Bone marrow (tissue), 2 donors: ENCODE measurements around the gene ISG20.

Experiments used
- DNase-seq, 2 donors: peaks; one replicate each; lab custom pipeline; 2025; lab: John Stamatoyannopoulos, UW

Gene ISG20

GRCh38 chr15:88654430-88655102 lies 15.8 kb downstream of the ISG20 start:
- no peak for DNase-seq

- no peak for DNase-seq
Measured at GRCh38 chr15:88655103-88655553, 16.3 kb downstream of the ISG20 start.

- DNase-seq: no peak
Measured at GRCh38 chr15:88655800-88656488, 17.1 kb downstream of the ISG20 start.

DNA sequence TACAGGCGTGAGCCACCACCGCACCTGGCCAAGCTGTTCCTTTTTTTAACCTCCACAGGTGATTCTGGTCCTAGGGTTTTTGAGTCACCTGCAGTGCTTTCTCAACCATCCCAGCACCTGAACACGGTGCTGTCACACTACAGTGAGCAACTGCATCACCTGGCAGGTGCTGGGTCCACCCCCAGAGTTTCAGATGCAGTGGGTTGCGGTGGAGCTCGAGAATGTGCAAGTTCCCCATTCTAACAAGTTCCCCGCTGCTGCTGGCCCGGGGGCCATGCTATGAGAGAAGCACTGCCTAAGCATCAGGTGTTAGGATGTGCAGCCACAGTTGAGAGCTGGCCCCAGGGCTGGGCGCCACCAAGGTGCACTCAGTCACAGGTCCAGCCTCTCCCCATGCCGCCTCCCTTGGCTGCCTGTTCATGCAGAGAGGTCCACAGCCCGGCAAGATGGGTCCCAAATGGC lies 18.0 kb downstream of the ISG20 start:
- no peak for DNase-seq

GRCh38 chr15:88657326-88658069 lies 18.7 kb downstream of the ISG20 start:
- DNase-seq: no peak

DNA sequence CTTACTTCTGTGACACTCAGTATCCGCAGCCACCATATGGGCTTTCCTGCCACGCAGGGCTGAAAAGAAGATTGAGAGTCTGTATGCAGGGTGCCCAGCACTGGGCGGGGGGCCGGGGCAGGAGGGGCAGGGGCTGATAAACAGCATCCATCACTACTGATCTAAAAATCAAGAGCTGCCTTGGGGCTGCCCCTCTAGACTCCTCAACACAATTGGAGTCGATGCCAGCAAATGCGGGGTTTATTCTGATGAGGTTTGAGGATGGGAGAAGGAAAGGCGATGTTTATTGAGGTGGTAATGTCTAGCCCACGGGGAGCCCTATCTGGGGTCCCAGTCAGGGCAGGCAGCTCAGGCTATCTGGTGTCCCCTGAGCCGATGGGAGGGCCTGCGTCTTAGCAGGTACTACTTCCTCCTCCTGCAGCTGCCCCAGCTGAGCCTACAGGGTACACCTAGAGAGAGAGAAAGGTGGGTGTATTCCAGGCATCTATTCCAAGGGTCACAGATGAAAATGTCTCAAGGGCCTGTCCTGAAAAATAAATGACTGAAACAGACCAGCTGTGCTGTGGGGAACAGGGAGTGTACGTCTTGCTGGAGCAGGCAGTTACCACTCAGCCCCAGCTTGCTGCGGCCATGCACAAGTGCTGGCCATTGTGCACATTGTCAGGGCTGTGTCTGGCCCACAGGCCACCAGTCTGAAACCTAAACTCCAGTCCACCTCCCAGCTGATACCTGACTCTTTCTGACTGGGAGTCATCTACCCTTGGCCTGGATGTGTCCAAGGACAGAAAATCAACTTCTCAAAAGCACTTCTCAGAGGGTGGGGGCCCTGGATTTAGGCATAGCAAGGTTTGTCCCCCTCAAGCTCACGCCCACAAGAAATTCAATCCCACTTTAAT lies 19.5 kb downstream of the ISG20 start:
- DNase-seq: no peak

GRCh38 chr15:88658972-88659931 lies 20.4 kb downstream of the ISG20 start:
- no peak for DNase-seq

DNA sequence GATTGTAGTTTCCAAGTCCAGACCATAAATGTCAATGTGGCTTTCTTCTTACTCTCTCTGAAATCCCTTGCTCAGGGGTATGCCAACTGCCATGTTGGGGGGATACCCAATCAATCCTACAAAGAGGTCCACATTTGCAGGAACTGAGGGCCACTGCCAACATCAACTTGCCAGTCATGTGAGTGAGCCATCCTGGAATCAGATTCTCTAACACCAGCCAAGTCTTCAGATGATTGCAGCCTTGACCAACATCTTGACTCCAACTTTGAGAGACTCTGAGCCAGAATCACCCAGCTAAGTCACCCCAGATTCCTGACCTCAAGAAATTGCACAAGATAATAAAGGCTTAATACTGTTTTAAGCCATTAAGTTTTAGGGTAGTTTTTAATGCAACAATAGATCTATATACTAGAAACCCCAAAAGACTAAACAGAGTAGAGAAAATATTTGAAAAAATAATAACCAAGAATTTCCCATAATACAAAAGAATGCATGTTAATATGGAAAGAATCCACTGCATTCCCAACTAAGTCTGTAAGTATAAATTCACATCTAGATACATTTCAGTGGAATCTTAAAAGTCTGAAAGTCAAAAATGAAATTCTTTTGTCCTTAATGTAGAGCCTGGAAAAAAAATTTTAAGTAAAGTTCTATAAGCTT lies 22.4 kb downstream of the ISG20 start:
- no peak for DNase-seq

DNA sequence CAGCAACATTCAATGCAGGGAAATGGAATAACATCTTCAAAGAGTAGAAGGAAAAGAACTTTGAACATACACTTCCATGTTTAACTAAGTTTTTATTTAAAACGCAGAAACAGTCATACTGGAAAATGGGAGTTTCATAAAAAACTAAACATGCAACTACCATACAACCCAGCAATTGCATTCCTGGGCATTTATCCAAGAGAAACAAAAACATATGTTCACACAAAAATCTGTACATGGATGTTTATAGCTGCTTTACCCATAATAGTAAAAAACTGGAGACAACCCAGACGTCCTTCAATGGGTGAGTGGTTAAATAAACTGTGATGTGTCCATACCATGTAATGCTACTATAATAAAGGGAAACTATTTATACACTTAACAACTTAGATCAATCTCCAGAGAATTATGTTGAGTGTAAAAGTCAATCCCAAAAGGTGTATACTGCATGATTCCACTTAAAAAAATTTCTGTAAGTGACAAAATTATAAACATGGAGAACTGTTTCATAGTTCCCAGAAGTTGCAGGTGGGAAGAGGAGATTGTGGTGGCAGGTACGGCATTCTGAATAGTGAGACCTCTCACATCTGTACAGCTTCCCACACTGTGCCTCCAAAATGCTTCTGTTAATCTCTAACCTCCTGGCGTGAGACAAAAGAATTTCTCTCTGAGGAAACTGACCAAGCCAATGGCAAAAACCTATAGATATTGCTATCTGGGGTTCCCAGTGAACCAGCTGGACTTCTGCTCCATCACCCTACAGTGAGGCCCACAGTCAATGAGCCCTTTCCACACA lies 23.1 kb downstream of the ISG20 start:
- DNase-seq: no peak

DNA sequence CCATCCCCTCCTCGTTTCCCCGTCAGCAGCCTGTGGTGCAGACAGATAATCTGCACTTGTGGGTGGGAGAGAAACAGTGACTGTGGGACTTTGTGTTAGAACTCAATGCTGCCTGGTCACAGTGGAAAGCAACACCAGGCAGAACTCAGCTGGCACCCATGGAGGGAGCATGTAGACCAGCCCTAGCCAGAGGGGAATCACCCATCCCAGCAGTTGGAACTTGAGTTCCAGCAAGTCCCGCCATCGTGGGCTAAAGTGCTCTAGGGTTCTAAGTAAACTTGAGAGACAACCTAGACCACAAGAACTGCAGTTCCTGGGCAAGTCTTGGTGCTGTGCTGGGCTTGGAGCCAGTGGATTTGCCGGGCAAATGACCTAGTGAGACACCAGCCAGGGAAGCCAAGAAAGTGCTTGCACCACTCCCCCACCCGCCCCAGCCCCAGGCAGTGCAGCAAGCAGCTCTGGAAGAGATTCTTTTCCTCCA lies 24.4 kb downstream of the ISG20 start:
- no peak for DNase-seq

GRCh38 chr15:88664151-88664778 lies 25.4 kb downstream of the ISG20 start:
- peak in 1 of 2 donors; percentile 59 for DNase-seq

- DNase-seq: no peak
Measured at GRCh38 chr15:88674661-88675060, 35.8 kb downstream of the ISG20 start.

DNA sequence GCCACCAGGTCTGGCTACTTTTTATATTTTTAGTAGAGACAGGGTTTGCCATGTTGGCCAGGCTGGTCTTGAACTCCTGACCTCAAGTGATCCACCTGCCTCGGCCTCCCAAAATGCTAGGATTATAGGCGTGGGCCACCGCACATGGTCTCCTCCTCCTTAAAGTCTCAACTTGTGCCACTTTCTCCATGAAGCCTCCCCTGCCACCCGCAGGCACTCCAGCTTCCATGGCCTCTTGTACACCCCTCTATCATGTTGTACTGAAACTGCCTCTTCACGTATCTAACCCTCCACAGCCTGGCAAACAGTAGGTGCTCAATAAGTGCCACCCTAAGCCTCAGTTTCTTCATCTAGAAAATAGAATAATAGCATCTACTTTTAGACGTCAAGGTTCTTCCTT lies 39.9 kb downstream of the ISG20 start:
- DNase-seq: no peak

DNA sequence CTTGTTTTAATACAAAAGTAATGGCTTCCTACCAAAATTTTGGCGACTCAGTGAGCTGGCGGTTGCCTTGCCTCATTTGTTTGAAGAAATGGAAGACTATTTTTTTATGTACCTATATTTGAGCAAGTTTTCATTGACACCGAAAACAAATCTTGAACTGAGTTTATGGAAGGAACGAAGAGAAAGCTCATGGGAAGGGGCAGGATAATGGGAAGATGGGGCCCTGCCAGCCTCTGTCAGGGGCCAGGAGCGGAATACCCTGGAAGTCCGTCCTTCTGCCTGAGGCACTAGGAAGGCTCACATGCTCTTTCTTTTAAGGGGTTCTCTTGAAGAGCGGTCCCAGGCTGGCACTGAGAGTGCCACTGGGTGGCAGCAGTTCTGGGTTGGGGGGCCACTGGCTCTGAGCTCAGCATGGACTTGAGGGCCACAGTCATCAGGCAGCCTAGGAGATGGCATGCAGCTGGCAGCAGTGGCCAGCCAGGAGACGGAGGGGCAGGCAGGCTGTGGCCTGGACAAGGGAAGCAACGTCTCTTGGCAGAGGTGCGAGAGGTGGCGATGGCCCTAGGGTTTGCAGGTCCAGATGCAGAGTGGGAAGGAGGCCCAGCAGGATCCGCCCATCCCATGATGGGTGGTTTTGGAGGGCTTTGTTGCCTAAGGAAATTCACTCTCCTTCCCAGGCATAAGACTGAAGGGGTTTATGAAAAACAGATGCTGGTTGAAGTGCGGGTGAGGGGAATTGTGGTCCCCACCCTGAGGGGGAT lies 41.6 kb downstream of the ISG20 start:
- no peak for DNase-seq

DNA sequence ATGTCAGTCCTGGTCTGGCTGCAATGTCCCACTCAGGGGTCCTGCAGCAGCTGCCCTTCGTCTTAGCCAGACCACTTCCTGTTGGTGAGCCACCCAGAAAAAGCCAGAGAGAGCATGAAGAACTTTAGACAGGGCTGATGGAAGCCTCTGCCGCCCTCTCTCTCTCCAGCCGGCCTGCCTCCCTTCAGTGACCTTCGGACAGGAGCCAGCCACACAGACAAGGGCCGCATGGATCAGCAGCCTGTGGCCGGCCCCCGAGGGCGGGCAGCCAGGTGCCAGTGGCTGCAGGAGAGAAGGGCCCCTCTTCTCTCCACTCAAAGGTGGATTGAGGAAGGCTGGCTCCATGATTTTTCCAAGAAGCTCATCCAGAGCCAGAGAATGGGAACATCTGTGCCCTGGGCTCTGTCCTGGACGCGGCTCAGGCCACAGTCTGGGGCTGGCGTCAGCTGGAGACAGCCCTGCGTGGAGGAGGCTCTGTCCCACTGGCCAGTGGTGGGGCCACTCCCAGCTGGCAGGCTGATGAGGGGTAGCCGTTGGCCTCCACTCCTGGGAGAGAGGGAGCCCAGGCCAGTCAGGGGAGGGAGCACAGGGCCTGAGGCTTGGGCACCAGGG lies 42.9 kb downstream of the ISG20 start:
- no peak for DNase-seq

- no peak for DNase-seq
Measured at GRCh38 chr15:88684345-88684744, 45.5 kb downstream of the ISG20 start.

GRCh38 chr15:88686166-88686565 lies 47.4 kb downstream of the ISG20 start:
- no peak for DNase-seq
